HG02970 (cell line): Measurements from ENCODE around the gene PITPNM3.
"Not testable (repeated sequence)": the region's sequence is repeated elsewhere in the genome, so short reads cannot be mapped to it uniquely, and the experiment has no call there.

Experiments used
- ATAC-seq: cut with Tn5 transposase; IDR thresholded peaks from one replicate; pipeline ENCODE4 v1.9.1; 2021; ENCODE audit warnings: mild to moderate bottlenecking, moderate library complexity, moderate number of reproducible peaks; ENCODE audit not compliant: unreplicated experiment, low FRiP score

PITPNM3 gene

GRCh38 chr17:6556121-6557039 is at the start of gene PITPNM3:
Gene PITPNM3 (minus strand): TSS chr17:6556555. CDS start chr17:6556406, 149 bp downstream.
- no peak for ATAC-seq

GRCh38 chr17:6605142-6605541 is 48.8 kb upstream of the PITPNM3 start:
- no peak for ATAC-seq

GRCh38 chr17:6603744-6604325 is 47.5 kb upstream of the PITPNM3 start:
- ATAC-seq: no peak

GRCh38 chr17:6602141-6602540 is 45.8 kb upstream of the PITPNM3 start:
- no peak for ATAC-seq

- ATAC-seq: no peak
These were observed 43.0 kb upstream of the PITPNM3 start for GRCh38 chr17:6599364-6599763.

GRCh38 chr17:6597727-6598126 is 41.4 kb upstream of the PITPNM3 start:
- no peak for ATAC-seq

- ATAC-seq: no peak
These were observed 40.6 kb upstream of the PITPNM3 start for GRCh38 chr17:6596941-6597340.

GRCh38 chr17:6596511-6596910 is 40.2 kb upstream of the PITPNM3 start:
- ATAC-seq: no peak

GRCh38 chr17:6596081-6596480 is 39.7 kb upstream of the PITPNM3 start:
- ATAC-seq: no peak

GRCh38 chr17:6593371-6593770 is 37.0 kb upstream of the PITPNM3 start:
- ATAC-seq: not testable (repeated sequence)

- no peak for ATAC-seq
These were observed 35.8 kb upstream of the PITPNM3 start for GRCh38 chr17:6592173-6592572.

- no peak for ATAC-seq
These were observed 35.3 kb upstream of the PITPNM3 start for GRCh38 chr17:6591599-6592158.

GRCh38 chr17:6589266-6589946 is 33.1 kb upstream of the PITPNM3 start:
- no peak for ATAC-seq

GRCh38 chr17:6588165-6588564 is 31.8 kb upstream of the PITPNM3 start:
- ATAC-seq: no peak

- ATAC-seq: no peak
These were observed 31.0 kb upstream of the PITPNM3 start for GRCh38 chr17:6587310-6587709.

- ATAC-seq: no peak
These were observed 27.1 kb upstream of the PITPNM3 start for GRCh38 chr17:6583411-6583810.

GRCh38 chr17:6580625-6581024 is 24.3 kb upstream of the PITPNM3 start:
- no peak for ATAC-seq

- no peak for ATAC-seq
These were observed 22.1 kb upstream of the PITPNM3 start for GRCh38 chr17:6578491-6578890.

GRCh38 chr17:6577686-6578263 is 21.4 kb upstream of the PITPNM3 start:
- no peak for ATAC-seq

- ATAC-seq: no peak
These were observed 19.9 kb upstream of the PITPNM3 start for GRCh38 chr17:6576038-6576785.
